OCI-LY3 (cell line): ENCODE measurements around the gene CXorf65.

Source experiments
- EZH2phosphoT487 ChIP-seq: fragments of 200-600 bp; shearing (Covaris generic); IDR thresholded peaks from 2 replicates; pipeline ENCODE4 v1.6.1; 2018; ENCODE audit warnings: antibody characterized with exemption, mixed run types, low read depth
- TF ChIP-seq, protein P1 (sequence below): fragments of 200-600, 300-600 bp; sonication (generic); IDR thresholded peaks from 2 replicates; pipeline ENCODE4 v1.5.1; 2014; ENCODE audit warnings: antibody characterized with exemption, low read length, low read depth

- TF ChIP-seq, protein P1, sequence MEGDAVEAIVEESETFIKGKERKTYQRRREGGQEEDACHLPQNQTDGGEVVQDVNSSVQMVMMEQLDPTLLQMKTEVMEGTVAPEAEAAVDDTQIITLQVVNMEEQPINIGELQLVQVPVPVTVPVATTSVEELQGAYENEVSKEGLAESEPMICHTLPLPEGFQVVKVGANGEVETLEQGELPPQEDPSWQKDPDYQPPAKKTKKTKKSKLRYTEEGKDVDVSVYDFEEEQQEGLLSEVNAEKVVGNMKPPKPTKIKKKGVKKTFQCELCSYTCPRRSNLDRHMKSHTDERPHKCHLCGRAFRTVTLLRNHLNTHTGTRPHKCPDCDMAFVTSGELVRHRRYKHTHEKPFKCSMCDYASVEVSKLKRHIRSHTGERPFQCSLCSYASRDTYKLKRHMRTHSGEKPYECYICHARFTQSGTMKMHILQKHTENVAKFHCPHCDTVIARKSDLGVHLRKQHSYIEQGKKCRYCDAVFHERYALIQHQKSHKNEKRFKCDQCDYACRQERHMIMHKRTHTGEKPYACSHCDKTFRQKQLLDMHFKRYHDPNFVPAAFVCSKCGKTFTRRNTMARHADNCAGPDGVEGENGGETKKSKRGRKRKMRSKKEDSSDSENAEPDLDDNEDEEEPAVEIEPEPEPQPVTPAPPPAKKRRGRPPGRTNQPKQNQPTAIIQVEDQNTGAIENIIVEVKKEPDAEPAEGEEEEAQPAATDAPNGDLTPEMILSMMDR = no peak
- TF ChIP-seq EZH2phosphoT487 = no peak
Observed at GRCh38 chrX:71111921-71112431, 5.4 kb upstream of the CXorf65 start.
